Stimulated activated CD8-positive, alpha-beta memory T cell treated with anti-CD3 and anti-CD28 coated beads, Interleukin-4, amount 100 ng/mL, for 4 hours (primary cell): Measurements from ENCODE around the gene OTULIN.

Experiments used
- DNase-seq, 2 donors: peaks; one replicate each; pipeline ENCODE4 v3.0.0-alpha.2; 2020; ENCODE audit warnings: low read depth in 2 of 2, low spot score in 1 of 2

OTULIN gene

GRCh38 chr5:14664270-14665100 is at the start of gene OTULIN:
Gene OTULIN (plus strand): TSS chr5:14664718. CDS start chr5:14664826, 108 bp downstream.
- peak; percentile 58 to 74 for DNase-seq

GRCh38 chr5:14615365-14615764 is 49.2 kb upstream of the OTULIN start:
- DNase-seq, result no peak

GRCh38 chr5:14617441-14617840 is 47.1 kb upstream of the OTULIN start:
- DNase-seq, result no peak

GRCh38 chr5:14627270-14627669 is 37.2 kb upstream of the OTULIN start:
- DNase-seq, result no peak

- peak; percentile 24 to 30 for DNase-seq
These were observed 36.2 kb upstream of the OTULIN start for GRCh38 chr5:14628346-14628745.

GRCh38 chr5:14630671-14631070 is 33.8 kb upstream of the OTULIN start:
- no peak for DNase-seq

- DNase-seq, result no peak
These were observed 28.9 kb upstream of the OTULIN start for GRCh38 chr5:14635656-14636055.

GRCh38 chr5:14640765-14641164 is 23.8 kb upstream of the OTULIN start:
- DNase-seq, result no peak

GRCh38 chr5:14644623-14645237 is 19.8 kb upstream of the OTULIN start:
- DNase-seq, result no peak

- no peak for DNase-seq
These were observed 14.5 kb upstream of the OTULIN start for GRCh38 chr5:14650052-14650451.

- DNase-seq, result no peak
These were observed 9.3 kb upstream of the OTULIN start for GRCh38 chr5:14655146-14655741.

GRCh38 chr5:14656898-14657297 is 7.6 kb upstream of the OTULIN start:
- DNase-seq, result no peak

- DNase-seq, result no peak
These were observed 4.5 kb upstream of the OTULIN start for GRCh38 chr5:14659821-14660607.

- DNase-seq, result no peak
These were observed 3.7 kb upstream of the OTULIN start for GRCh38 chr5:14660833-14661232.

GRCh38 chr5:14662721-14663260 is 1.7 kb upstream of the OTULIN start:
- no peak for DNase-seq

- no peak for DNase-seq
These were observed 716 bp upstream of the OTULIN start for GRCh38 chr5:14663734-14664269.

- no peak for DNase-seq
These were observed 744 bp downstream of the OTULIN start for GRCh38 chr5:14665101-14665822.

GRCh38 chr5:14665949-14666348 is 1.4 kb downstream of the OTULIN start:
- DNase-seq, result no peak

GRCh38 chr5:14666357-14666756 is 1.8 kb downstream of the OTULIN start:
- DNase-seq, result no peak

GRCh38 chr5:14667290-14667689 is 2.8 kb downstream of the OTULIN start:
- DNase-seq, result no peak
